Mucosa of rectum (tissue), 2 donors: Measurements from ENCODE around the gene CRMP1.

ENCODE experiments used
- H3K27ac ChIP-seq, 2 donors: one replicate each; pipeline ENCODE4 v1.7.0; 2013; ENCODE audit warnings: inconsistent platforms in 2 of 2, low read depth in 2 of 2, low read length in 2 of 2
- H3K27me3 ChIP-seq, 2 donors: one replicate each; pipeline ENCODE4 v1.7.0; 2013; ENCODE audit warnings: low read length in 2 of 2; ENCODE audit not compliant: control insufficient read depth in 2 of 2, insufficient read depth in 2 of 2
- H3K36me3 ChIP-seq, 2 donors: one replicate each; pipeline ENCODE4 v1.7.0; 2013; ENCODE audit warnings: low read length in 2 of 2; ENCODE audit not compliant: control insufficient read depth in 2 of 2, insufficient read depth in 2 of 2
- H3K4me1 ChIP-seq, 2 donors: one replicate each; pipeline ENCODE4 v1.7.0; 2013; ENCODE audit warnings: low read length in 2 of 2, mild to moderate bottlenecking in 1 of 2; ENCODE audit not compliant: control insufficient read depth in 2 of 2, insufficient read depth in 2 of 2
- H3K4me3 ChIP-seq, 2 donors: one replicate each; pipeline ENCODE4 v1.7.0; 2013; ENCODE audit warnings: low read length in 2 of 2
- H3K9ac ChIP-seq, 2 donors: one replicate each; pipeline ENCODE4 v1.7.0; 2013; ENCODE audit warnings: low read length in 2 of 2, low read depth in 1 of 2, mild to moderate bottlenecking in 1 of 2
- H3K9me3 ChIP-seq, 2 donors: one replicate each; pipeline ENCODE4 v1.7.0; 2013; ENCODE audit warnings: low read length in 2 of 2; ENCODE audit not compliant: control insufficient read depth in 2 of 2
- donor health status: healthy.
- donor health status: Normal muscosa, but diverticular disease.

CRMP1 gene

GRCh38 chr4:5893004-5893580 is at the start of gene CRMP1:
CRMP1 (minus strand) TSS chr4:5893086; CDS start chr4:5892969, 117 bp downstream.
- Histone ChIP-seq H3K4me1 (no peaks in the 10 kb centered on the region), H3K36me3 (no peaks in the 10 kb centered on the region), H3K27me3 (peaks cover 24 to 35% of the 10 kb centered on the region in 2 donors), H3K4me3 (no peak within 1 kb of the TSS), H3K9me3 (peaks cover 0 to 2% of the 10 kb centered on the region in 2 donors), H3K9ac (no peak within 1 kb of the TSS), H3K27ac (no peak within 1 kb of the TSS)

- Histone ChIP-seq H3K4me3 (no peak overlapping the region), H3K36me3 (no peaks in the 10 kb centered on the region), H3K27ac (no peak overlapping the region), H3K9ac (no peak overlapping the region), H3K4me1 (no peaks in the 10 kb centered on the region), H3K9me3 (no peaks in the 10 kb centered on the region), H3K27me3 (peaks cover 0 to 2% of the 10 kb centered on the region in 2 donors)
These were observed 48.7 kb upstream of the CRMP1 start for GRCh38 chr4:5941601-5942000.

GRCh38 chr4:5940470-5941203 is 47.8 kb upstream of the CRMP1 start:
- no peaks in the 10 kb centered on the region for H3K36me3 ChIP-seq
- no peak overlapping the region for H3K4me3 ChIP-seq
- H3K9me3 ChIP-seq = no peaks in the 10 kb centered on the region
- peaks cover 0 to 2% of the 10 kb centered on the region in 2 donors for H3K27me3 ChIP-seq
- H3K4me1 ChIP-seq = no peaks in the 10 kb centered on the region
- no peak overlapping the region for H3K27ac ChIP-seq
- H3K9ac ChIP-seq = no peak overlapping the region

GRCh38 chr4:5933996-5934831 is 41.3 kb upstream of the CRMP1 start:
- Histone ChIP-seq H3K27ac (no peak overlapping the region), H3K4me1 (no peaks in the 10 kb centered on the region), H3K9ac (no peak overlapping the region), H3K4me3 (no peak overlapping the region), H3K36me3 (no peaks in the 10 kb centered on the region), H3K27me3 (peaks cover 0 to 6% of the 10 kb centered on the region in 2 donors), H3K9me3 (no peaks in the 10 kb centered on the region)

- Histone ChIP-seq H3K4me1 (no peaks in the 10 kb centered on the region), H3K9ac (no peak overlapping the region), H3K9me3 (no peaks in the 10 kb centered on the region), H3K27me3 (peaks cover 2 to 6% of the 10 kb centered on the region in 2 donors), H3K36me3 (no peaks in the 10 kb centered on the region), H3K27ac (no peak overlapping the region), H3K4me3 (no peak overlapping the region)
These were observed 40.2 kb upstream of the CRMP1 start for GRCh38 chr4:5933116-5933515.

GRCh38 chr4:5932035-5932568 is 39.2 kb upstream of the CRMP1 start:
- Histone ChIP-seq H3K27me3 (peaks cover 2 to 6% of the 10 kb centered on the region in 2 donors), H3K27ac (no peak overlapping the region), H3K4me3 (no peak overlapping the region), H3K4me1 (no peaks in the 10 kb centered on the region), H3K36me3 (no peaks in the 10 kb centered on the region), H3K9me3 (no peaks in the 10 kb centered on the region), H3K9ac (no peak overlapping the region)

GRCh38 chr4:5931526-5931925 is 38.6 kb upstream of the CRMP1 start:
- H3K9me3 ChIP-seq = no peaks in the 10 kb centered on the region
- no peak overlapping the region for H3K9ac ChIP-seq
- H3K36me3 ChIP-seq = no peaks in the 10 kb centered on the region
- H3K4me3 ChIP-seq = no peak overlapping the region
- H3K4me1 ChIP-seq = no peaks in the 10 kb centered on the region
- H3K27ac ChIP-seq = no peak overlapping the region
- peaks cover 2 to 6% of the 10 kb centered on the region in 2 donors for H3K27me3 ChIP-seq

GRCh38 chr4:5930876-5931275 is 38.0 kb upstream of the CRMP1 start:
- H3K9ac ChIP-seq = no peak overlapping the region
- no peaks in the 10 kb centered on the region for H3K4me1 ChIP-seq
- H3K36me3 ChIP-seq = no peaks in the 10 kb centered on the region
- H3K4me3 ChIP-seq = no peak overlapping the region
- H3K27ac ChIP-seq = no peak overlapping the region
- H3K9me3 ChIP-seq = no peaks in the 10 kb centered on the region
- peaks cover 2 to 6% of the 10 kb centered on the region in 2 donors for H3K27me3 ChIP-seq

- Histone ChIP-seq H3K4me1 (no peaks in the 10 kb centered on the region), H3K36me3 (no peaks in the 10 kb centered on the region), H3K27ac (no peak overlapping the region), H3K9ac (no peak overlapping the region), H3K9me3 (no peaks in the 10 kb centered on the region), H3K4me3 (no peak overlapping the region), H3K27me3 (peaks cover 2 to 6% of the 10 kb centered on the region in 2 donors)
These were observed 37.6 kb upstream of the CRMP1 start for GRCh38 chr4:5930456-5930855.
